Uterus (tissue), 2 donors: ENCODE measurements around the gene MOV10L1.
A peak's percentile ranks its signal among the peaks of the same experiment; 100 is the strongest.

Source experiments
- CTCF ChIP-seq, 4 experiments: fragments of 200-600 bp in 2 of 4; fragments of 450-650 bp in 2 of 4; sonication (generic) in 2 of 4; IDR thresholded peaks; one replicate each; pipeline ENCODE4 v1.5.1; 2016 to 2019; ENCODE audit warnings: antibody characterized with exemption in 4 of 4, mild to moderate bottlenecking in 2 of 4, moderate library complexity in 1 of 4
- POLR2A ChIP-seq, 2 donors: fragments of 450-650 bp; IDR thresholded peaks; one replicate each; pipeline ENCODE4 v1.6.1; 2016; ENCODE audit warnings: antibody characterized with exemption in 2 of 2, mild to moderate bottlenecking in 1 of 2, moderate library complexity in 1 of 2

GRCh38 chr22:50058906-50059880 is 30.6 kb upstream of the MOV10L1 start:
- TF ChIP-seq CTCF (IDR thresholded peaks at IDR 0.05) (peak in 1 of 4 experiments; percentile 7), POLR2A (IDR thresholded peaks at IDR 0.05) (no peak)
